Stimulated activated CD4-positive, alpha-beta T cell treated with anti-CD3 and anti-CD28 coated beads, TNF-alpha, amount 100 ng/mL, for 1 hour (primary cell): ENCODE results near the gene CTDP1.

Experiments used
- DNase-seq, 3 donors: peaks; one replicate each; pipeline ENCODE4 v3.0.0-alpha.2; 2020; ENCODE audit warnings: low read depth in 3 of 3, low spot score in 1 of 3

Gene CTDP1

GRCh38 chr18:79779700-79780190 lies 100.1 kb downstream of the CTDP1 start:
- no peak for DNase-seq

DNA sequence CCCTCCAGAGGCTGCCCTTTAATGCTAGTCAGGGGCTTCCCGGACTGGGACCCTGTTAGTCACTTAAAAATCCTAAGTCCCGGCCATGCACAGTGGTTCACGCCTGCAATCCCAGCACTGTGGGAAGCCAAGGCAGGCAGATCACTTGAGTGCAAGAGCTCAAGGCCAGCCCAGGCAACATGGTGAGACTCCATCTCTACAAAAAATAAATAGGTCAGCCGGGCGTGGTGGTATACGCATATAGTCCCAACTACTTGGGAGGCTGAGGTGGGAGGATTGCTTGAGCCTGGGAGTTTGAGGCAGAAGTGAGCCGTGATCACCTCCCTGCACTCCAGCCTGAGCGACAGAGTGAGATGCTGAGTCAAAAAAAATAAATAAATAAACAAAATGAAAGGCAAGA lies 100.9 kb downstream of the CTDP1 start:
- DNase-seq = no peak

DNA sequence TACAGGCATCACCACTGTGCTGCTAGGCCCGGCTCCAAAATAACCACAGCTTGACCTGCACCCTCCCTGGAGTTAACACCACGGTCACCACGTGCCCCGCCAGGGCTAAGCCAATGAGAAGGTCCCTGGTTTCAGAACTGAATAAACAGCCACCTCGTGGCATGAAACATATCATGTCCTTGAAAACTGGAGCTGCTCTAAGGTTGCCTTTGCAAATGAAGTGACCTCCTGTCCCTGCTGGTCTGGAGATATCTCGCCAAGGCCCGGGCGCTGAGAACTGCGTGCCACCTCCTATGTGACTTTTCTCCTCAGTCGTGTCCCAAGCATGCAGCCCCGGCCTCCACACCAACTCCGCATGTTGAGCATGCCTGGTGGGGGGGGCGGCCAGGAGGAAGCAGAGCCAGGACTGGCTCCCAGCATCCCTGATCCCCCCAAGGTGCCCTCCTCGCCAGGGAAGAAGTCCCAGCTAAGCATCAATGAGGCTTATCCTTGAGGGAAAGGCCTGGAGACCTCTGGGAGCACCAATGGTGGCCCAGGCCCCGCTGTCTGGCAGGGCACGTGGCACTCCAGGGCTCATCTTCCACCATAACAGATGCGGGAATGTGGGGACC lies 101.8 kb downstream of the CTDP1 start:
- DNase-seq = no peak

- DNase-seq = no peak
Measured at GRCh38 chr18:79782566-79783308, 103.1 kb downstream of the CTDP1 start.

DNA sequence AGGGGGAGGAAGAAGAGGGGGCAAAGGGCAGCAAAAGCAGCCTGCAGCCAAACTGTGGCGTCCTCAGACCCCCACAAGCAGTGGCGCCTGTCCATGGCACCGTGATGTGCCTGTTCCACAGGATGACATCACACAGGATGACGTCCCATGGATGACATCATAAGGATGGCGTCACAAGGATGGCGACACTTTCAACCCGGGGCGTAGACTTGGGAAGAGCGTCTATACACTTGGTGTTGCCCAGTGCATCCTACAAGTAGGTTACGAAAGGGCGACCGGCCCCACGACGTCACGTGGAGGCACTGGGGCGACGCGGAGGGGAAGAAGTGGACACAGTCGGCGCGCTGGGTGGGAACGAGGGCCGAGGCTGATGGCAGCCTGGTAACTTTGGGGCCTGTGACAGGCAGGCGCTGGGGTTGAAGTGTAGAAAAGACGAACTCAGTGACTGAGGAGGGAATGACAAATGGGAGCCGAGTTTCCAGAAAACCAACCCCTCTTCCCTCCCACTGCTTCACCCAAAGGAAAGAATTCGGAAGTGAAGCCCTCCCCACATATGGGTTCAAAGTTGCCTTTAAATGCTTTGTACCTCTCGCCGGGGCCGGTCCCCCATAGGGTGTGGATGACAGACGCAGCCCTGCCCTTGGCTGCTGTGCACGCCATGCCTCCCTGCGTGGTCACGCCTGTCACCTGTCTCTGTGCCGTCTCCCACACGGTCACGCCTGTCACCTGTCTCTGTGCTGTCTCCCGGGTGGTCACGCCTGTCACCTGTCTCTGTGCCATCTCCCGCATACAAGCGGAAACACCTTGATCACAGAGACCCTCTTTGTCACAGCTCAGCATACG lies 104.7 kb downstream of the CTDP1 start:
- no peak for DNase-seq

DNA sequence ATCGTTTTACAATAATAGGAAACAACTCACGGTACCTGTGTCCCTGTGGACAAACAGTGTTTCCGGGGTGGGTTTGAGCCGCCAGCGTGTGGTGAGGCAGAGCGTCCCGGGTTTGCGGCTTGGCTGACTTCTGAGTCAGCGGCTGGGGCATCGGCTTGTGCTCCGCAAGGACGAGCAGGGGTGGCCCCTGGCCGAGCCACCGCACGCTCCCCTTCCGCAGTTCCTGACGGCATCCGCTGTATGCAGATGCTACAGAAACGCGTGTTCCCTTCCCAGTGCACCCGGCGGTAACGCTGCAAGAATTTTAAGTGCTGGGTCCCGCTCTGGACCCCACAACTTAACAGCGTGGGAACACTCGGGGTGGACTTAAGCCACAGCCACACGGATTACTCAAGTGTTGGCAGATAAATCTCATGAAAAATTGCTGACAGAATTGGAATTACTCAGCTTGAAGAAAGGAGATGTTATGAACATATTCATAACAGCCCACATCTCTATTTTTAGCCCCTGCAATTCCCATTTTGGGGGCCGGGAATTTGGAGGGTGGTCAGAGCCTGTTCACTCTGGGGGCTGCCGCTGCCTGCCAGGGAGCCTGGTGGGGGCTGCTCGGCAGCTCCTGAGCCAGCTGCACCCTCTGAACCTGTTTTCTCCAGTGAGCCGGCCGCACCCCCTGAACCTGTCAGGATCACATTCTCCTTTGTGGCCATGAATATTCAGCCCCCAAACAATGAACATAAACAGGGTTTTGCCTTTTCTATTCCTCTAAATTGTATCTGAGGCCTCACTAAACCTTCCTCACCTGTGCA lies 105.6 kb downstream of the CTDP1 start:
- DNase-seq = no peak

- no peak for DNase-seq
Measured at GRCh38 chr18:79785831-79786230, 106.2 kb downstream of the CTDP1 start.

- no peak for DNase-seq
Measured at GRCh38 chr18:79786304-79786703, 106.7 kb downstream of the CTDP1 start.

DNA sequence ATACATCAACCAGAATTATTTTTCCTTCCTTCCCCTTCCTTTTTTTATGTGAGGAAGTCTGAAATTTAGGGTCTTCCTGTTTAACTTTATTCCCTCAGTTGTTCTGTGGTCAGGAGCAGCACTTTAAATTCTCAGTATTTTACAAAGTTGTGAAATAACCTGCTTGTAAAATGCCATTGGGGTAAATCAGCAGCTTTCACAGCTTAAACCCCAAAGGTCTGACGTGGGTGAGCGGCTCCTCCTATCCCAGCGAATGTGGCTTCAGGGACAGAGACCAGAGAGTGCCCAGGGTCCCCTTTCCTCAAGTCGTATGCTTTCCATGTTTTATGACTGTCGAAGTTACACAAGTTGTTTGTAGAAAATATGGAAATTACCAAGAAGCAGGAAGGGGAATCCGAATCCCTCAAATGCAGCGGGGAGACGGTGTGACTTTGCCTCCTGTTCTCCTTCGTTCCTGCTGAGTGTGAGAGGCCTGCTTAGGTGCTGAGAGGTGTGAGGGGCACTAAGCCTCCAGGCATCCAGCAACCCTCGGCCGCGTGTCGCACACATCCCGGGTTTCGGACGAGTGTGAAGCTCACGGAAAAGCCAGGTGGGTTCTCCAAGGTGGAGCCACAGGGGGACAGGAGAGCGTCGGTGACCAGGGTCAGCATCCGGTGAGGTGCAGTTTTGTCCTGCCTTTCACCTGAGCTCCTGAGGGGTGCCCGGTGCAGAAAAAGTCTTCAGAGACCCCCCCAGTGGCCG lies 107.4 kb downstream of the CTDP1 start:
- no peak for DNase-seq

DNA sequence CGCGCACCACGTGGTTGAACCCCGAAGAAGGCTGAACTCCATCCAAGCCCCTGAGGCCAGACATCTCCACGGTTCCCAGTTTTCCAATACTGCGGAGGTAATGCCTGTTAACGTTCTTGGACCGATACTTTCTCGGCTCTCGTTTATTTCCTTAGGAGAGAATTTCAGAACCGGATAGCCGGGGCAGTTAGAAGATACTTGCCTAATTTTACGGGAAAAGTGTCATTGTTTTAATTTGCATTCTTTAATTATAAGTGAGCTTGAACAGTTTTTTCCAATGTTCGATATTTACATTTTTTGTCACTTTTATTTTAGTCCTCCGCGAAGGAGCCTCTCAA lies 107.9 kb downstream of the CTDP1 start:
- no peak for DNase-seq

GRCh38 chr18:79787865-79788733 lies 108.5 kb downstream of the CTDP1 start:
- DNase-seq = no peak

- DNase-seq = no peak
Measured at GRCh38 chr18:79788734-79789085, 109.1 kb downstream of the CTDP1 start.

DNA sequence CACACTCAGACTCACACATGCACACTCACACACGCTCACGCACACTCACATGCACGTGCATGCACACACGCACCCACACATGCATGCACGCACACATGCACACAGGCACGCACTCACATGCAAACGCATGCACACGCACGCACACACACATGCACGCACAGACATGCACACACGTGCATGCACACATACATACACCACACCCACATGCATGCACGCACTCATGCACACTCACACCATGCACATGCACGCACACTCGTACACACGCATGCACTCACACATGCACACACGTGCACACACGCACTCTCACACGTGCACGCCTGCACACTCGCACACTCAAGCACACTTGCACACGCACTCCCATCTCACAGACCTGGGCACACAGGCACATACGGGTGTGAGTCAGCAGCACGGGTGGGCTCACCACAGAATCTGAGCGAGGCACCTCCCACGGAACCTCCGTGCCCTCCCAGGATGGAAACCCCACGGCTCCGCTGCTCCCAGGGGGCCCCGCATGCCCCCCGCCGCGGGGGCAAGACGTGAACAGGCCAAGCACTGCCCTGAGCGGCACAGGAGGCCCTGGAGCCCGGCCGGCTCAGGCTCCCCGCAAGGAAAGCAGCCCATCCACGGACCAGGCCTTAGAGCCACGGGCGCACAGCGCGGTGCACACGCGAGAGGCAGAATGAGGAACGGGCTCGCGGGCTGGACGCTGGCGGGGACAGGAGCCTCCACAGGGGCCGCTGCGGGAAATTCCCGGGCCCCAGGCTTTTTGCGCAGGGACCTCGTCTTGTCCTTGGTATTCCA lies 109.7 kb downstream of the CTDP1 start:
- DNase-seq = no peak

DNA sequence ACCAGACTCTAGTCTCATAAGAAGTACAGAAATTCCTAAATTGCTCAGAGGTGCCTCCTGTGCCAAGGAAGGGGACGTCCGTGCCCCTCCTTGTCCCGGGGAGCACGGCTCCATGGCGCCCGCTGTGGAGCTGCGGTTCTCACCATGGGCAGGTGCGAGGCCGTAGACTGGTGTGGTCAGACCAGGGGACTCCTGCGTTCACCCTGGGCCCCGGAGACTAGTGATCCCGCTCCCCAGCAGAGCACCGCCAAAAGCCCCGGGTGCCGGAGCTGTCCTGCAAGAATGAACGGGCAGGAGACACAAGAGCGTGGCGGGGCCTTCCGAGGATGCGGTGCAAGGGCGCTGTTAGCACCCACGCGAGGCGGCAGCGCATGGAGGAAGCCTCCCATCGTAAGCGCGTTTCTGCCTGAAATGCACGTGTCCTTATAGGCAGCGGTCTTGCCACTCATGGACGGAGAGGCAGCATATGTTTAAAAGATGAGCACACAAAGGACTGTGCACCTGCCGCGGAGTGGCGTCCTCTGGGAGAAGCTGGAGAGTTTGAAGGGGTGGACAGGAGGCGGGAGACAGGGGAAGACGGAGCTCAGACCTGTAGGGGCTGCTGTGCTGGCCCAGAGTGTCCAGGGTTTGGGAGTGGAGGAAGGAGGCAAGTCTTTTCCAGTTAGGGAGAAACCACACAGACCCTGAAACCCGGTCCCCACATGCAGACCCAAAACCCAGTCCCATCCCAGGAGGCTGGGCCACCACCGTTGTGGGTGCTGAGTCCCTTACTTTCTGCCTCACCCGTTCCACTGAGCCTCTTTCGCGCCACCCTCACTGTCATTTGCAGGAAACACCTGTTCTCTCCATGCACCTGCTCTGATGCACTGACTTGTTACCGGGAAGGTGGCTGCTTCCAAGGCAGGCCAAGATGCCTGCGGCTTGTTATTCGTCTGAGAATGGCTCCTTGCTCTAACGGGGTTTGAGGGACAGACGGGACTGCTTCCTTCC lies 110.6 kb downstream of the CTDP1 start:
- DNase-seq = no peak

DNA sequence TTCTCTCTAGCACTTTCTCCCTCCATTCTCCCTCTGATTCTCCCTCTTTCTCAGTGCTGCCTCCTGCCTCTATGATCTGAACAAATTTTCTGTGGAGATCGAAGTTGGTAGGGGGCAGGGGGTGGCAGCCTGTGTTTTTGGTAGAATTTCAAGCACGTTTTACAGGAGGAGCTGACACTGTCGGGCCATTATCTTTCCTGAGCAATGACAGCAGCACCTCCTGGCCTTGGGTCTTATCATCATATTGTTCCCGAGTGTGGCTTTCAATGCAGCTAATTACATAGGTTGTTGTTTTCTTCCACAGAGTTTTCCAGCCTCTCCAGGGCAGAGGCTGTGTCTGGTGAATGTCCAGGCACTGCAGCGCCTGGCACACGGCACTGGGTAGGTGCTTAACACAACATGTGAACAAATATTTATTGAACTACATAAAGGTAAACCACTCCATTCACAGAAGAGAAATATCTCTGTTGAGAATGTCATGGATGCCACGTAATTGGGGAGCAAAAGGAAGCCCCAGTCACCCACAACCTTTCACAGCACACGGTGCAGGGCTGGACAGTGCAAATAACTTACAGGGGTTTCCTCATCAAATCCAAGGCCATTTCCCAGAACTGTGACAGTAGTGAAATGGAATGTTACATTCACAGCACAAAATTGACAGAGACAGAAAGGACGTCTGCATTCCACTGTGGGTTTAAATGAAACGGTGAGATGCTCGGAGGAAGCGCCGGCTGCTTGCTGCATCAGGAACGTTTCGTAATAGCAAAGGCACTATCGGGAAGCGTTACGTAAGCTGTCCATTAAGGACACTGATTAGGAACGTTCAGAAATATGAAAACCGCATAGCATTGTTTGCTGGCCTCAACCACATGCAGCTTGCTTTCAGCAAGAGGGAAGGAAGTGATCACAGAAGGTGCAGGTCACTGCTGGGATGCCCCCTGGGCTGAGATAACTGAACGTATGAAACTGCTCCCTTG lies 111.7 kb downstream of the CTDP1 start:
- DNase-seq = no peak
